Adrenal gland (tissue), 12 donors: Measurements from ENCODE around the gene ZNF500. TPM values are rescaled to one million over a fixed set of nuclear protein-coding genes. Genes with fewer than 3 reads are reported as not detected.

Experiments
- DNase-seq, 7 donors: peaks; one replicate each; pipeline ENCODE4 v3.0.0-alpha.2; 2019 to 2020
- H3K27ac ChIP-seq, 5 donors: fragments of 200-600 bp; sonication (generic) in 4 of 5; 1 replicate in 3 of 5; 2 replicates in 2 of 5; pipeline versions ENCODE4 v1.5.1 to v1.8.0; 2016 to 2020; ENCODE audit warnings: mild to moderate bottlenecking in 1 of 5
- H3K27me3 ChIP-seq: fragments of 200-600 bp; 2 replicates; pipeline ENCODE4 v1.8.0; 2021
- H3K36me3 ChIP-seq, 2 donors: fragments of 200-600 bp; replicated peaks in 1 of 2; 1 replicate in 1 of 2; 2 replicates in 1 of 2; pipeline versions ENCODE4 v1.5.1 to v1.8.0; 2018 to 2022
- H3K4me1 ChIP-seq, 2 donors: fragments of 200-600 bp; replicated peaks in 1 of 2; 1 replicate in 1 of 2; 2 replicates in 1 of 2; pipeline versions ENCODE4 v1.5.1 to v1.8.0; 2018 to 2021
- H3K4me3 ChIP-seq, 4 donors: fragments of 200-600 bp; sonication (generic) in 3 of 4; one replicate each; pipeline ENCODE4 v1.5.1; 2016 to 2018
- H3K9me3 ChIP-seq, 3 donors: fragments of 200-600 bp; sonication (generic) in 1 of 3; replicated peaks in 1 of 3; 1 replicate in 2 of 3; 2 replicates in 1 of 3; pipeline versions ENCODE4 v1.5.1 to v1.8.0; 2016 to 2021
- POLR2A ChIP-seq, 2 donors: fragments of 450-650 bp; IDR thresholded peaks; one replicate each; pipeline ENCODE4 v1.6.1; 2017; ENCODE audit warnings: antibody characterized with exemption in 2 of 2, mild to moderate bottlenecking in 2 of 2, moderate library complexity in 1 of 2
- WGBS, 4 donors: extraction: QIAGEN DNeasy Blood & Tissue Kit in 2 of 4; methylation state at CpG; one replicate each; pipeline versions ENCODE4 v1.1.5 to v1.1.7; 2013 to 2017; 5-methylcytosine and 5-hydroxymethylcytosine counted together
- intact Hi-C, 2 donors: fragments of 100-400 bp; cut with DNase I; formaldehyde crosslinking; loops; one replicate each; pipeline versions ENCODE4 v1.14.1 to v1.15.0; 2022 to 2023
- polyA plus RNA-seq, 3 donors: library from polyadenylated mRNA; stranded (reverse); fragments of 200-250 nt in 2 of 3; fragments of 350-450 nt in 1 of 3; fragmentation: Illumina TruSeq in 1 of 3; extraction: RNeasy Lipid Tissue Mini Kit (QIAGEN cat#74804) in 1 of 3; gene quantifications; one replicate each; pipeline ENCODE4 v1.2.3, GENCODE V29; 2013 to 2014
- total RNA-seq, 9 donors: library from RNA; depleted of rRNA in 4 of 9; stranded (reverse); fragments of >200 nt in 4 of 9; fragments of 120-200 nt in 1 of 9; fragmentation: NEBNext Ultra II Directional in 1 of 9; extraction: Animal tissue kit (Norgen Biotek cat#: 25700) in 1 of 9; gene quantifications; one replicate each; pipeline versions ENCODE4 v1.1.0 to v1.2.4, GENCODE V29; 2013 to 2023
- TF ChIP-seq, protein P1 (sequence below), 6 experiments: fragments of 450-650 bp in 4 of 6; fragments of 200-600 bp in 2 of 6; sonication (generic) in 1 of 6; IDR thresholded peaks; 1 replicate in 5 of 6; 2 replicates in 1 of 6; pipeline versions ENCODE4 v1.5.1 to v1.8.0; 2016 to 2021; ENCODE audit warnings: antibody characterized with exemption in 6 of 6, mild to moderate bottlenecking in 2 of 6, moderate library complexity in 1 of 6
- donor health status: healthy with polysubstance abuse.
- donor health status: Bipolar disorder and iron deficiency.
- donor health status: DM: yes; HTN: yes; CAD: no.
- donor health status: DM: no; HTN: no; CAD: no.
- donor health status: DM: no; HTN: no; CAD: no.
- donor health status: DM: yes; HTN: yes; CAD: no.

The ZNF500 gene
- total and polyA plus RNA-seq, 12 donors: 3.9 to 23.7 (median 11.4) TPM

DNA sequence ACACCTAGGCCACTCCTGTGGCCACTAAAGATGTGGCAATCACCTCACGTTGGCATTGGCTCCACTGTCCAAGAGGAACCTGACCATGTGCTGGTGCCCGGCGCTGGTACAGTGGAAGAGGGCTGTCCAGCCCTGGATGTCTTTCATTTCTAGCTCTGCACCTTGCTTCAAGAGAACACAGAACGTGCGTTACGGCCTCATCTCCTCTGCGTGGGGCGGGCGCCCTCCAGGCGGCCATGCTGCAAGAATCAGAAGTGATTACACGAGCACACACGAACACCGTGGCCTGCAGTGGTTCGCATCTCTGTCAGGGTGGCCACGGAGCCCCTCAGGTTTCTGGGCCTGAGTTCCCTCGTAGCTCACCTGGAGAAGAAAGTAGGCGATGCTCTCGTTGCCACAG lies 40.3 kb downstream of the ZNF500 start:
- peaks cover 0 to 31% of the 10 kb centered on the region in 2 donors for H3K36me3 ChIP-seq
- intact Hi-C loops: no loop called here

DNA sequence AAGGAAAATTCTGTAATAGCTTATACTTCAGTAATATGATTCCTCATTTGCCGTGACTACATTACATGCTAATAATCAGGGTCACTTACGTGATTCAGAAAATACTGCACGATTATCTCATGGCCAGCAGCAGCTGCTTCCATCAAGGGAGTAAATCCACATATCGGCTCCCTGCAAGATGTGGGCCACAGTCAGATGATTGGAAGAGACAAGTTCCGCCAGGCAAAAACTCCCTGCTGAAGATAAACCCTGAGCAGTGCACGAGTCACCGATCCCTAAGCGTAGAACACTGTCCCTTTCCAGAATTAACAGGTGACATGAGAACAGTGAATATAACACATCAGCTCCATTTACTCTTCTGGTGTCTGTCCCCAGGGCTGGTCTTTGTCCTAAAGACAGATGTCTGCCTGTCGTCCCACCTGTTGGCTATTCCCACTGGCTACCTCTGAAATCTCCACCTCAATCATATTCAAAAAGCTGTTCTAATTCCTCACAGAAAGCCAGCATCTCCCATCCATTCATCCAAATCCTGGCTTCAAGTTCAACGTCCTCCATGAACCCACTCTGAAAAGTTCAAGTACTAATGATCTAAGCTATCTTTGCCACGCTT lies 42.2 kb downstream of the ZNF500 start:
- WGBS, 4 donors: 78 to 83% (median 81%) methylated on average over 11 of the region's 11 CpGs
- DNase-seq: no peak
- no peak overlapping the region for H3K4me3 ChIP-seq
- H3K4me1 ChIP-seq: no peaks in the 10 kb centered on the region
- no peaks in the 10 kb centered on the region for H3K27me3 ChIP-seq
- no peaks in the 10 kb centered on the region for H3K9me3 ChIP-seq
- intact Hi-C loops: no loop called here
- H3K27ac ChIP-seq: no peak overlapping the region
- TF ChIP-seq POLR2A (IDR thresholded peaks at IDR 0.05): no peak
- TF ChIP-seq, protein P1, sequence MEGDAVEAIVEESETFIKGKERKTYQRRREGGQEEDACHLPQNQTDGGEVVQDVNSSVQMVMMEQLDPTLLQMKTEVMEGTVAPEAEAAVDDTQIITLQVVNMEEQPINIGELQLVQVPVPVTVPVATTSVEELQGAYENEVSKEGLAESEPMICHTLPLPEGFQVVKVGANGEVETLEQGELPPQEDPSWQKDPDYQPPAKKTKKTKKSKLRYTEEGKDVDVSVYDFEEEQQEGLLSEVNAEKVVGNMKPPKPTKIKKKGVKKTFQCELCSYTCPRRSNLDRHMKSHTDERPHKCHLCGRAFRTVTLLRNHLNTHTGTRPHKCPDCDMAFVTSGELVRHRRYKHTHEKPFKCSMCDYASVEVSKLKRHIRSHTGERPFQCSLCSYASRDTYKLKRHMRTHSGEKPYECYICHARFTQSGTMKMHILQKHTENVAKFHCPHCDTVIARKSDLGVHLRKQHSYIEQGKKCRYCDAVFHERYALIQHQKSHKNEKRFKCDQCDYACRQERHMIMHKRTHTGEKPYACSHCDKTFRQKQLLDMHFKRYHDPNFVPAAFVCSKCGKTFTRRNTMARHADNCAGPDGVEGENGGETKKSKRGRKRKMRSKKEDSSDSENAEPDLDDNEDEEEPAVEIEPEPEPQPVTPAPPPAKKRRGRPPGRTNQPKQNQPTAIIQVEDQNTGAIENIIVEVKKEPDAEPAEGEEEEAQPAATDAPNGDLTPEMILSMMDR (IDR thresholded peaks at IDR 0.05): no peak
- peaks cover 0 to 26% of the 10 kb centered on the region in 2 donors for H3K36me3 ChIP-seq

More for the DNA sequence above, 40.3 kb downstream of the ZNF500 start:
- Histone ChIP-seq H3K27ac (no peak overlapping the region), H3K27me3 (no peaks in the 10 kb centered on the region), H3K4me3 (no peak overlapping the region), H3K4me1 (no peaks in the 10 kb centered on the region), H3K9me3 (no peaks in the 10 kb centered on the region)
- DNase-seq: no peak
- TF ChIP-seq, protein P1 (IDR thresholded peaks at IDR 0.05): no peak
- no peak for TF ChIP-seq POLR2A (IDR thresholded peaks at IDR 0.05)
- WGBS, 4 donors: 87 to 94% (median 93%) methylated on average over 7 to 18 of the region's 18 CpGs

DNA sequence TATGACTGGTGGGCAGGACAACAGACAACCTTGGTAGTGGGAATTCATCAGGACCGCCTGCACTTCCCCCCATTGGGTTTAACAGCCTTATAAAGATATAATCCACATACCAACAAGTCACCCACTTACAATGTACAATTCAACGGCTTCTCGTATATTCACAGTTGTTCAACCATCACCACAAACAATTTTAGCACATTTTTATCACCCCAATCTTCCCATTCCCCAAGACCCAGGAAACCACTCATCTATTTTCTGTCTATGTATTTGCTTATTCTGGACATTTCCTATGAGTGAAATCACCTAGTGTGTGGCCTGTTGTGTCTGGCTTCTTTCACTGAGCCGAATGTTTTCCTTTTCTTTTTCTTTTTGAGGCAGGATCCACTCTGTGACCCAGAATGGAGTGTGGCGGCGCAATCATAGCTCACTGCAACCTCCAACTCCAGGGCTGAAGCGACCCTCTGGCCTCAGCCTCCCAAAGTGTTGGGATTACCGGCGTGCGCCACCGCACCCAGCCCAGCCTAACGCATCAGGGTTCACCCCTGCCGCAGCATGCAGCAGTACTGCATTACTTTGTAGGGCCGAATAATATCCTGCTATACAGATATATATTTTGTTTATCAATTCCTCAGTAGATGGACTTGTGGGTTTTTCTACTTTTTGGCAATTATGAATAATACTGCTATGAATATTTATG lies 43.7 kb downstream of the ZNF500 start:
- Histone ChIP-seq H3K27me3 (no peaks in the 10 kb centered on the region), H3K9me3 (no peaks in the 10 kb centered on the region), H3K4me3 (no peak overlapping the region), H3K27ac (no peak overlapping the region), H3K4me1 (no peaks in the 10 kb centered on the region), H3K36me3 (peaks cover 0 to 13% of the 10 kb centered on the region in 2 donors)
- intact Hi-C loops: no loop called here
- DNase-seq: no peak
- TF ChIP-seq, protein P1 (IDR thresholded peaks at IDR 0.05): no peak
- TF ChIP-seq POLR2A (IDR thresholded peaks at IDR 0.05): no peak
- WGBS, 4 donors: 94 to 97% (median 96%) methylated on average over 14 of the region's 14 CpGs

DNA sequence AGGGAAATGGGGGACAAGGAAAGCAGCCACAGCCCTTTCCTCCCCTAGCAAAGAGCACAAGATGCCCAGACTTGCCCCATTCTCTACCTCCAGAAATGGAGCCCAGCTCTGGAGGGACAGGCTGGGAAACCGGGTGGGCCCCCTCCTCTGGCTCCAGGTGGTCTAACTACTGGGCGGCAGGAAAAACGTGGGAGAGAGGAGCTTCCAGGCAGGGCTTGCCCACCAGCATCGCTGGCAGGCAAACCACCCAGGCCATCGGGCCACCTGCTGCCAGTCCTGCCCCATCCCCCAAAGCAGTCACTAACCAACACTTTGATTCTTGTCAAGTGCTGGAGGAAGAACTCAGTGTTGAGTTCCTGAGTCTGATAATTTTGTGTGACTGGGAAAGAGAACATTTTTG lies 48.5 kb downstream of the ZNF500 start:
- H3K4me1 ChIP-seq: no peaks in the 10 kb centered on the region
- DNase-seq: no peak
- H3K4me3 ChIP-seq: no peak overlapping the region
- no peaks in the 10 kb centered on the region for H3K27me3 ChIP-seq
- peaks cover 0 to 18% of the 10 kb centered on the region in 2 donors for H3K36me3 ChIP-seq
- intact Hi-C loops: no loop called here
- H3K9me3 ChIP-seq: no peaks in the 10 kb centered on the region
- H3K27ac ChIP-seq: no peak overlapping the region
- WGBS, 4 donors: 73 to 92% (median 81%) methylated on average over 2 to 5 of the region's 5 CpGs
- TF ChIP-seq, protein P1 (IDR thresholded peaks at IDR 0.05): no peak
- no peak for TF ChIP-seq POLR2A (IDR thresholded peaks at IDR 0.05)
